Prostate gland (tissue), 2 donors: ENCODE data around the gene FCHSD2.

Source experiments
- POLR2A ChIP-seq: fragments of 450-650 bp; IDR thresholded peaks from one replicate; pipeline ENCODE4 v1.6.1; 2016; ENCODE audit warnings: antibody characterized with exemption, mild to moderate bottlenecking
- POLR2AphosphoS5 ChIP-seq: sonication (generic); formaldehyde crosslinking; IDR thresholded peaks from one replicate; pipeline ENCODE4 v1.6.1; 2017; ENCODE audit warnings: antibody characterized with exemption
- TF ChIP-seq, protein P1 (sequence below), 4 experiments: fragments of 200-600 bp in 2 of 4; fragments of 450-650 bp in 2 of 4; sonication (generic) in 2 of 4; IDR thresholded peaks; 1 replicate in 3 of 4; 2 replicates in 1 of 4; pipeline ENCODE4 v1.5.1; 2016 to 2019; ENCODE audit warnings: antibody characterized with exemption in 4 of 4, mild to moderate bottlenecking in 2 of 4, moderate library complexity in 2 of 4

DNA sequence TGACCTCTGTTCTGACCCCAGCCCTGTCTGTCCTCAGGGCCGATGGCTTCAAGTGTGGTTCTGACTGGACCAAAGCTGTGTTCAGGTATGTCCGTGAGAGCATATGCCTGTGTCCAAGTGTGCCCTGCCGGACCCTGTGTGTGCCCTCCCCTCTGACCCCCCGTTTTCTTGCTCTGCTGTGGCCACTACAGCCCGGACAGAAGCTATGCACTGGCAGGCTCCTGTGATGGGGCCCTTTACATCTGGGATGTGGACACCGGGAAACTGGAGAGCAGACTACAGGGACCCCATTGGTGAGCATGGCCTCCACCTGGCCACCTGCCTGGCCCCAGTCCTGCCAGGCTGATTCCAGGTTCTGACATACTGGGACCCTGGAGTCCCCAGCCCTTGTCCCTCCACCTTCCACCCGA, 313.4 kb downstream of the FCHSD2 start:
- TF ChIP-seq, protein P1, sequence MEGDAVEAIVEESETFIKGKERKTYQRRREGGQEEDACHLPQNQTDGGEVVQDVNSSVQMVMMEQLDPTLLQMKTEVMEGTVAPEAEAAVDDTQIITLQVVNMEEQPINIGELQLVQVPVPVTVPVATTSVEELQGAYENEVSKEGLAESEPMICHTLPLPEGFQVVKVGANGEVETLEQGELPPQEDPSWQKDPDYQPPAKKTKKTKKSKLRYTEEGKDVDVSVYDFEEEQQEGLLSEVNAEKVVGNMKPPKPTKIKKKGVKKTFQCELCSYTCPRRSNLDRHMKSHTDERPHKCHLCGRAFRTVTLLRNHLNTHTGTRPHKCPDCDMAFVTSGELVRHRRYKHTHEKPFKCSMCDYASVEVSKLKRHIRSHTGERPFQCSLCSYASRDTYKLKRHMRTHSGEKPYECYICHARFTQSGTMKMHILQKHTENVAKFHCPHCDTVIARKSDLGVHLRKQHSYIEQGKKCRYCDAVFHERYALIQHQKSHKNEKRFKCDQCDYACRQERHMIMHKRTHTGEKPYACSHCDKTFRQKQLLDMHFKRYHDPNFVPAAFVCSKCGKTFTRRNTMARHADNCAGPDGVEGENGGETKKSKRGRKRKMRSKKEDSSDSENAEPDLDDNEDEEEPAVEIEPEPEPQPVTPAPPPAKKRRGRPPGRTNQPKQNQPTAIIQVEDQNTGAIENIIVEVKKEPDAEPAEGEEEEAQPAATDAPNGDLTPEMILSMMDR (IDR thresholded peaks at IDR 0.05) = no peak
- TF ChIP-seq POLR2A = no peak
- TF ChIP-seq POLR2AphosphoS5 = no peak
